Activated CD8-positive, alpha-beta memory T cell treated with anti-CD3 and anti-CD28 coated beads for 4 hours (primary cell): ENCODE data around the gene NUDT16L1.

Source experiments
- DNase-seq, 2 donors: peaks; one replicate each; pipeline ENCODE4 v3.0.0-alpha.2; 2020; ENCODE audit warnings: low read depth in 2 of 2

NUDT16L1 gene

GRCh38 chr16:4663777-4664465 is 29.4 kb upstream of the NUDT16L1 start:
- DNase-seq, result no peak

GRCh38 chr16:4664538-4665418 is 28.6 kb upstream of the NUDT16L1 start:
- peak; percentile 20 to 27 for DNase-seq

GRCh38 chr16:4666537-4667202 is 26.7 kb upstream of the NUDT16L1 start:
- DNase-seq, result no peak

GRCh38 chr16:4667203-4667963 is 26.0 kb upstream of the NUDT16L1 start:
- no peak for DNase-seq

- no peak for DNase-seq
Measured at GRCh38 chr16:4668313-4668960, 24.9 kb upstream of the NUDT16L1 start.

- no peak for DNase-seq
Measured at GRCh38 chr16:4673387-4674046, 19.8 kb upstream of the NUDT16L1 start.

GRCh38 chr16:4674926-4675530 is 18.3 kb upstream of the NUDT16L1 start:
- DNase-seq, result no peak

GRCh38 chr16:4675864-4676786 is 17.2 kb upstream of the NUDT16L1 start:
- peak in 1 of 2 donors; percentile 39 for DNase-seq

- no peak for DNase-seq
Measured at GRCh38 chr16:4676831-4677230, 16.5 kb upstream of the NUDT16L1 start.

GRCh38 chr16:4677390-4677789 is 16.0 kb upstream of the NUDT16L1 start:
- no peak for DNase-seq

- DNase-seq, result no peak
Measured at GRCh38 chr16:4677994-4678393, 15.4 kb upstream of the NUDT16L1 start.

- no peak for DNase-seq
Measured at GRCh38 chr16:4678596-4678995, 14.8 kb upstream of the NUDT16L1 start.

GRCh38 chr16:4679156-4679849 is 14.1 kb upstream of the NUDT16L1 start:
- DNase-seq, result no peak

- no peak for DNase-seq
Measured at GRCh38 chr16:4679850-4680636, 13.3 kb upstream of the NUDT16L1 start.

- DNase-seq, result no peak
Measured at GRCh38 chr16:4680673-4681470, 12.5 kb upstream of the NUDT16L1 start.

GRCh38 chr16:4681471-4682083 is 11.8 kb upstream of the NUDT16L1 start:
- no peak for DNase-seq
